ENCODE data around the gene TNIP3.

Gene TNIP3

DNA sequence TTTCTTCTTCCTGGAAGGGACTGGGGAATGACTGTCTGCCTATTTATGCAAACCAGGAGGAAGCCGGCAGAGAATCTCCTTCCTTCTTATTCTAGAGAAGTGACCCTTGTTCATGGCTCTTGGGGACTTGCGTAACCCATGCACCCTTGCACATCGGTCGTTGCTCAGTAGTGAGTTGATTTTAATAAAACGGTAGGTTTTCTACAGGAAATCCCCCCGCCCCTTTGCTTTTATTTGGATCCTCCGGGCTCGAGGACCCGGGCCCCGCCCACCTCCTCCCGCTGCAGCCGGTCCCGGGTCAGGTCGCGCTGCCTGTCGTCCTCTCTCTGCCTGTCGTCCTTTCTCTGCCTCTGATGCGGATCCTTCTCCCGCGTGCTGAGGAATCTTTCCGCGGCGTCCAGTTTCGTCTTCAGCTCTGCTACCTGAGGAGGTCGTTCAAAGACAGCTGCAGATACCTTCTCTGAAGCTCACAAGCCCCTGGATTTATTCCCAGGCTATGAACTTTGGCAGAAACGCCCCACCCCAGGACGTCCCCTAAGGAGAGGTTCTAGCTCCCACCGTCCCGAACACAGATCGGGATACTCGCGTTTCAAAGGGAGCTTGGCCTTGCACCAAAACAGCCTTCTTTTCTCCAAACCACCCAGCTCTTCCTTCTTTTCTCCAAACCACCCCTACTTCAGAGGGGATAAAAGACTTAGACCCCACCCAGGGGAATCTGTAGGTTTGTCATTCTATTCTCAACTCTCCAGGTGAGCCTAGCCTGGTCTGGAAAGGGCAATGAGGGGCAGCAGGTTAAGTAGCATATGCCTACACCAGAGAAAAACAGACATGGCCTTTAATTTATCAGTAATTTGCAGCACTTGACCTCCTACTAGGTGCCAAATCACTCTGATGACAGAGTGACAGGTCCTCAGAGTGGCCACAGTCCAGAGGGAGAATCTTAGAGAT lies 7.0 kb downstream of the TNIP3 start:
- H3K27ac Mint-ChIP-seq: peak overlapping the region; percentile 7
- peaks cover 39% of the 10 kb centered on the region for H3K4me1 Mint-ChIP-seq (ENCODE audit: low read depth)
- H3K27me3 Mint-ChIP-seq (ENCODE audit: low read depth): peaks cover 36% of the 10 kb centered on the region
- peak overlapping the region; percentile 92 for H3K4me3 Mint-ChIP-seq
- peaks cover 8% of the 10 kb centered on the region for H3K36me3 Mint-ChIP-seq (ENCODE audit: low read depth)
- no peaks in the 10 kb centered on the region for H3K9me3 Mint-ChIP-seq

GRCh38 chr4:121155893-121156292 lies 8.2 kb downstream of the TNIP3 start:
- peaks cover 8% of the 10 kb centered on the region for H3K36me3 Mint-ChIP-seq (ENCODE audit: low read depth)

GRCh38 chr4:121154103-121154515 lies 10.0 kb downstream of the TNIP3 start:
- Mint-ChIP-seq H3K4me1 (ENCODE audit: low read depth) (peaks cover 48% of the 10 kb centered on the region), H3K4me3 (peak overlapping the region; percentile 74), H3K27ac (peak overlapping the region; percentile 71), H3K9me3 (no peaks in the 10 kb centered on the region), H3K36me3 (ENCODE audit: low read depth) (peaks cover 12% of the 10 kb centered on the region), H3K27me3 (ENCODE audit: low read depth) (peaks cover 26% of the 10 kb centered on the region)

More at GRCh38 chr4:121155893-121156292, 8.2 kb downstream of the TNIP3 start:
- Mint-ChIP-seq H3K4me3 (peak overlapping the region; percentile 23), H3K27ac (no peak overlapping the region), H3K27me3 (ENCODE audit: low read depth) (peaks cover 35% of the 10 kb centered on the region), H3K4me1 (ENCODE audit: low read depth) (peaks cover 42% of the 10 kb centered on the region), H3K9me3 (no peaks in the 10 kb centered on the region)

DNA sequence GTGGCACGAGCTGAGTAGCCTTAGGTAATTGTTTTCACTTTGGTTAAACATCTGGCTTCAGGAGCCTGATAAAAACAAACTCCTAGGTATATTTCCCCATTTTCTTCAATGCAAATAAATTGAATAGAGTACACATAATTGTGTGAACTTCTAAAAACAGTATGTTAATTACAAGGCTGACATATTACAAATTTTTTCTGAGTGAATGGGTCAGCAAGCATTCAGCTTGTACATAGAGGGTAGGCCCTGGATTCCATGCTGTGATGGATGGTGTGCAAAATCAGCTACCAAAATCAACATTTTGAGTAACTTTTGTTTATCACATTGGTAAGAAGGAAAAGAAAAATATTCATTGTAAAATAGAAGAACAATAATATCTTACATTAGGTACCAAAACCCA lies 12.2 kb downstream of the TNIP3 start:
- H3K4me3 Mint-ChIP-seq: no peak overlapping the region
- peaks cover 9% of the 10 kb centered on the region for H3K27me3 Mint-ChIP-seq (ENCODE audit: low read depth)
- peaks cover 56% of the 10 kb centered on the region for H3K4me1 Mint-ChIP-seq (ENCODE audit: low read depth)
- H3K27ac Mint-ChIP-seq: no peak overlapping the region
- H3K9me3 Mint-ChIP-seq: no peaks in the 10 kb centered on the region
- peaks cover 15% of the 10 kb centered on the region for H3K36me3 Mint-ChIP-seq (ENCODE audit: low read depth)

DNA sequence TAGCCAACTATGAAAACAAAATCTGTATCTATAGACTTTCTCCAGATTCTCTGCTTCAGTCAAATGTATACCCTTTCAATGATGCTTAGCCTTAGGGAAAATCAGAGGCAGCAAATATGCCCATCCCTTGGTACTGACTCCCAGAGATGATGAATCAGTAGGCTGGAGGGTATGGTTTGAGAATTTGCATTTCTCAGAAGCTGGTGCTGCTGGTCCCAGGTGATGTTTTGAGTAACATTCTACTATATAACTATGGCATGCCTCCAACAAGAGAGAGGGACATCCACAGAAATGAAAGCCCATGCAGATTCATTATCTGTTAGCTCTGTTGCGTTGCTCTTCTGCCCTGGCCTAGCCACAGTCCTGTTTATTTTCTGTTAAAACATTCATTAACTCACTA lies 13.6 kb downstream of the TNIP3 start:
- H3K9me3 Mint-ChIP-seq: no peaks in the 10 kb centered on the region
- peaks cover 49% of the 10 kb centered on the region for H3K4me1 Mint-ChIP-seq (ENCODE audit: low read depth)
- H3K27ac Mint-ChIP-seq: peak overlapping the region; percentile 34
- peaks cover 12% of the 10 kb centered on the region for H3K36me3 Mint-ChIP-seq (ENCODE audit: low read depth)
- H3K27me3 Mint-ChIP-seq (ENCODE audit: low read depth): peaks cover 4% of the 10 kb centered on the region
- no peak overlapping the region for H3K4me3 Mint-ChIP-seq

- H3K9me3 Mint-ChIP-seq: no peaks in the 10 kb centered on the region
- H3K27me3 Mint-ChIP-seq (ENCODE audit: low read depth): peaks cover 4% of the 10 kb centered on the region
- H3K4me1 Mint-ChIP-seq (ENCODE audit: low read depth): peaks cover 47% of the 10 kb centered on the region
- H3K4me3 Mint-ChIP-seq: no peak overlapping the region
- peaks cover 12% of the 10 kb centered on the region for H3K36me3 Mint-ChIP-seq (ENCODE audit: low read depth)
- peak overlapping the region; percentile 34 for H3K27ac Mint-ChIP-seq
These were observed 14.1 kb downstream of the TNIP3 start for GRCh38 chr4:121150003-121150402.

- Mint-ChIP-seq H3K27me3 (ENCODE audit: low read depth) (peaks cover 4% of the 10 kb centered on the region), H3K4me1 (ENCODE audit: low read depth) (peaks cover 36% of the 10 kb centered on the region), H3K36me3 (ENCODE audit: low read depth) (peaks cover 11% of the 10 kb centered on the region)
These were observed 15.5 kb downstream of the TNIP3 start for GRCh38 chr4:121148621-121149020.

DNA sequence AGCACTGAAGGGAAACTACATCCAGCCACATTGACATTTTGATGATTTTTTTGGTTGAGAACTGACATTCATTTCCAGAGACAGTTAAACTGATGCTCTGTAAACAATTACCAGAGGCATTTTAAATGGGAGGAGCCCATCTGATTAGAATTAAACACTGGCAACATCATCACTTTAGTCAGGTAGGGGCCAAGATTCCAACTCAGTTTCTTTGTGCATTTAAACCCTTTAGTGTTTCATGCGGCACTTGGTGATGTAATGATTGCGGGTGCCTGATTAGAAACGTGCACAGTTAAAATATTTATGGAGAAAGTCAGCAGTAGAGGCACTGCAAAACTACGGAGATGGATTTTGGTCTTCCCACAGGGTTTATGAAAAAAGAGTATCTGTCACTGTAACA lies 16.1 kb downstream of the TNIP3 start:
- Mint-ChIP-seq H3K27me3 (ENCODE audit: low read depth) (peaks cover 4% of the 10 kb centered on the region), H3K4me1 (ENCODE audit: low read depth) (peaks cover 30% of the 10 kb centered on the region), H3K27ac (no peak overlapping the region), H3K36me3 (ENCODE audit: low read depth) (peaks cover 11% of the 10 kb centered on the region), H3K4me3 (no peak overlapping the region), H3K9me3 (no peaks in the 10 kb centered on the region)

More at GRCh38 chr4:121148621-121149020, 15.5 kb downstream of the TNIP3 start:
- H3K27ac Mint-ChIP-seq: no peak overlapping the region
- no peaks in the 10 kb centered on the region for H3K9me3 Mint-ChIP-seq
- H3K4me3 Mint-ChIP-seq: no peak overlapping the region

GRCh38 chr4:121146530-121146929 lies 17.6 kb downstream of the TNIP3 start:
- Mint-ChIP-seq H3K27me3 (ENCODE audit: low read depth) (peaks cover 4% of the 10 kb centered on the region), H3K4me1 (ENCODE audit: low read depth) (peaks cover 30% of the 10 kb centered on the region), H3K9me3 (no peaks in the 10 kb centered on the region), H3K4me3 (no peak overlapping the region), H3K36me3 (ENCODE audit: low read depth) (peaks cover 13% of the 10 kb centered on the region), H3K27ac (no peak overlapping the region)

- Mint-ChIP-seq H3K27me3 (ENCODE audit: low read depth) (peaks cover 4% of the 10 kb centered on the region), H3K36me3 (ENCODE audit: low read depth) (peaks cover 14% of the 10 kb centered on the region), H3K27ac (no peak overlapping the region), H3K4me1 (ENCODE audit: low read depth) (peaks cover 25% of the 10 kb centered on the region), H3K4me3 (no peak overlapping the region), H3K9me3 (no peaks in the 10 kb centered on the region)
These were observed 18.7 kb downstream of the TNIP3 start for GRCh38 chr4:121145430-121145829.

- H3K27ac Mint-ChIP-seq: no peak overlapping the region
- H3K36me3 Mint-ChIP-seq (ENCODE audit: low read depth): peaks cover 16% of the 10 kb centered on the region
- H3K4me1 Mint-ChIP-seq (ENCODE audit: low read depth): peaks cover 31% of the 10 kb centered on the region
- peaks cover 4% of the 10 kb centered on the region for H3K27me3 Mint-ChIP-seq (ENCODE audit: low read depth)
- no peak overlapping the region for H3K4me3 Mint-ChIP-seq
- no peaks in the 10 kb centered on the region for H3K9me3 Mint-ChIP-seq
These were observed 20.1 kb downstream of the TNIP3 start for GRCh38 chr4:121144021-121144420.

DNA sequence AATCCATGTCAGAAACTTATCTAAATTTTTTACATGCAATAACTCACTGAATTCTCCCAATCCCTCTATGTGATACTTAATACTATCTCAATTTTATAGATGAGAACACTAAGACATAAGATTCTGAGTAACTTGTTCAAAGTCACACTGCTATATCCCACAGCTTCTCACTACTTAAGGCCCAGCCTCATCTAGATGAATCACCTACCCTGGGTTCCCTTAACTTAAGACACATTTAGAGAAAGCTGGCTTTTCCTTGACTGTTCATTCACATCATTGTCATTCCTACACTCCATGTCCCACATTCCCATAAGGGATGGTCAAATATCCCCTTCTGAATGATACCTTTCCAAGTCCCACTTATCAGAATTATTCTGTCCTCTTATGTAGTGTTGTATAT lies 21.0 kb downstream of the TNIP3 start:
- no peak overlapping the region for H3K27ac Mint-ChIP-seq
- peaks cover 16% of the 10 kb centered on the region for H3K36me3 Mint-ChIP-seq (ENCODE audit: low read depth)
- H3K4me1 Mint-ChIP-seq (ENCODE audit: low read depth): peaks cover 30% of the 10 kb centered on the region
- H3K4me3 Mint-ChIP-seq: no peak overlapping the region
- H3K9me3 Mint-ChIP-seq: no peaks in the 10 kb centered on the region
- H3K27me3 Mint-ChIP-seq (ENCODE audit: low read depth): peaks cover 4% of the 10 kb centered on the region

DNA sequence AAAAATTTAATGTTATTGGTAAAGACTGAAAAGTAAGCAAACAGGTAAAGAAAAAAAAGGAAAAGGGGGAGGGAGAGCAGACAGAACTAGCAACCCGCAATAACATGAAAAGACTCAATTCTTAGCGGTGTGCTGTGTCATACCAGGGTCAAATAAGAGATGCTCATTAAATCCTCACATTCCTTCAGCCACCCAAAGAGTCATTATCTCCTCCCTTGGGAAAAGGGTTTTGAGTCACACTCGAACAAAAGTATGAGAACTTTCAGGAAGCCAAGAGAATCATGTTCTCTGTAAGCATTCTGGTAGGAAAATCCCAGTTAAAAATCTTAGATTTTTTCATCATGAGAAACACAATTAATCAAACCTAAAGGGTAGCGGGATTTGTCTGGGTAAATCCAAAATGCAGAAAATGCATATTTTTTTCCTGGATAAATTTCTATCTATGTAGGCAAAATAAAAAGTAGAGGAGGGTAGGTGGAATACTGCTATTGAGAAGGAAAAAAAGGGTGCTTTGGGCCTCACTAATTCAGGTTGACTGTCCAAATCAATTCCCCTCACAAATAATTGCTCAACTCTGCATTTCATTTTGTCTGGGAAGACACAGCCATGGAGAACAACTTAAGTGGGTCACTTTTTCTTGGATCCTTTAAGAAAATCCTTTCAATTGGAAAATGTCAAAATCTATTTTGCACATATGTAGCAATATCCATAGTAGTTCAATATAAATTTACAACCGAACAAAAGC lies 23.2 kb downstream of the TNIP3 start:
- H3K27me3 Mint-ChIP-seq (ENCODE audit: low read depth): no peaks in the 10 kb centered on the region
- peaks cover 15% of the 10 kb centered on the region for H3K36me3 Mint-ChIP-seq (ENCODE audit: low read depth)
- H3K4me3 Mint-ChIP-seq: no peak overlapping the region
- no peak overlapping the region for H3K27ac Mint-ChIP-seq
- no peaks in the 10 kb centered on the region for H3K9me3 Mint-ChIP-seq
- peaks cover 28% of the 10 kb centered on the region for H3K4me1 Mint-ChIP-seq (ENCODE audit: low read depth)

DNA sequence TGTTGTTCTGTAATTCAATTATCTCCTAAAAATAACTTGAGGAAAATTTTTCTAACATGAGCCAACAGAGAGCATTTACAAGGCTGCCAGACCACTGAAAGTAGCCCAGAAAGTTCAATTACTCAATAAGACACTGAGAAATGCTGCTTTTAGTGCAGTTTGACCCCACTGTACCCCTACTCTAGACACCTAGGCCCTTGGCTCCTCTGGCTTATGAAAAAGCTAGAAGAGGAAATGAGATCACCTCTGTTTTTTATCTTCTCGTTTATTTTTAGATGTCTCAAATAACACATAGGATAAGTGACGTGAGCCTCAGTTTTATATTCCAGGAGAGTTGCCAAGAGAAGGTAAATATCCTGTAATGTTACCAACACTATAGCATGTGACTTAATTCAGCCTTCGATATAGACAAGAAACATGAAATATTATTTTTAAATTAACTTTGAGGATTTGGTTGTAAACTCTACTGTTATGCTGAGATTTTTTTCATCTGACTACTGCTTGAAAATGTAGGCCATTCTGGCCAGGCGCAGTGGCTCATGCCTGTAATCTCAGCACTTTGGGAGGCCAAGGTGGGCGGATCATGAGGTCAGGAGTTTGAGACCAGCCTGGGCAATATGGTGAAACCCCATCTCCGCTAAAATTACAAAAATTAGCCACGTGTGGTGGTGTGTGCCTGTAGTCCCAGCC lies 24.4 kb downstream of the TNIP3 start:
- Mint-ChIP-seq H3K9me3 (no peaks in the 10 kb centered on the region), H3K4me1 (ENCODE audit: low read depth) (peaks cover 35% of the 10 kb centered on the region), H3K4me3 (peak overlapping the region; percentile 0), H3K27me3 (ENCODE audit: low read depth) (no peaks in the 10 kb centered on the region), H3K27ac (peak overlapping the region; percentile 12), H3K36me3 (ENCODE audit: low read depth) (peaks cover 18% of the 10 kb centered on the region)
